Measurements from ENCODE around the gene ACO1.

The ACO1 gene

DNA sequence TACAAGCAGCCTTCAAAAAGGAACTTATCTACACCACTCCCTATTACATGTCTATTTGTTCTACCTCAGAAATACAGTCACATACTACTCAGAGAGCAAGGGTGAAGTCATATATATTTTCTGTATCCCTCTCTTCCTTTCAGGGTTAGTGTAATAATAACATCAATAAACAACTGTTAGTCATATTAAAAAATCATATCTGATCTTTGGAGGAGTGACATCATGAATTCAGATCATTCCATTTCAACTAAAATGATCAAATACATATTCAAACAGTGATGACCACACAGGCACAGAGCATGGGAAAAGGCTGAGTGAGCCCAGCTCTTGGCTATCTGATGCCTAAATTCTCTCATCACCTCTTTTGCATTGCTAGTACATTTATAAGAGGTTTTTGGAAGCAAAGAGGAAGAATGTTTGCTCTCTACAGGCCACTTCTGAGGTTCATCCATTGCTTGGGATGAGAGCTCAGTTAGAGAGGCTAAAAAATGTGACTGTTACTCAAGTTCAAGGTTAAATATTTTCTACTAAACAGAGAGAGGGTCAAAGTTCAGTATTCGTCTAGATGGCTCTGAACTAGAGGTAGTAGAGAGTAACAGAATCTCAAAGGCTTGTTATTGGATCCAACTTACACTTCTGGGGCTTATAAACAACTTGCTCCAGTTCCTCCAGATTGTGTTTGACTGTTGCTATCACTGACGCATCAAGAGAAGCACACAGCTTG, 102.6 kb downstream of the ACO1 start:
- Histone ChIP-seq H3K27ac (ENCODE audit: low read length) (no peak overlapping the region), H3K36me3 (ENCODE audit: control insufficient read depth, insufficient read depth, low read length) (no peaks in the 10 kb centered on the region; the same call in 1 of the 2 replicates), H3K4me1 (ENCODE audit: control insufficient read depth, insufficient read depth, low read length) (no peaks in the 10 kb centered on the region), H3K27me3 (ENCODE audit: control insufficient read depth, insufficient read depth, low read length) (no peaks in the 10 kb centered on the region), H3K9me3 (ENCODE audit: control insufficient read depth, insufficient read depth, low read length) (no peaks in the 10 kb centered on the region), H3K4me3 (ENCODE audit: low read length) (no peak overlapping the region)
- no CpG with 5 or more reads among the region's 2 CpGs for WGBS (ENCODE audit: insufficient coverage, insufficient read length)
- DNase-seq (ENCODE audit: low read depth, low spot score), result no peak

DNA sequence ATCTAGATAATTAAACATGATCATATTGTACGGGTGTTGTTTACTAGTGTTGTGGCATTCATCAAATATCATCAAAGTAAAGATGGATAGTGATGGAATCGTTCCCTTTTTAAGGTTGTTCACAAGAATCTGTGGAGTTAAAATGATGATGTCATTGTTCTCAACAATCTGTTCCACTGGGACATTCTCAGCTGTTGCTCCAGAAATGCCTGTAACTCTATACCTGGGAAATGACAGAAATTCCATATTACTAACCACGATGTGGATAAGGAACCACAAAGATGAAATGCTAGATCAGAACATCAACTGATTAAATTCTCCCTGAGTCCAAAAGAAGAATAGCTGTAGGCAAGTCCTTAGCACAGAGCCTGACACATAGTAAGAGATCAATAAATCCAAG, 103.5 kb downstream of the ACO1 start:
- no peaks in the 10 kb centered on the region for H3K4me1 ChIP-seq (ENCODE audit: control insufficient read depth, insufficient read depth, low read length)
- H3K27ac ChIP-seq (ENCODE audit: low read length), result no peak overlapping the region
- H3K36me3 ChIP-seq (ENCODE audit: control insufficient read depth, insufficient read depth, low read length), result no peaks in the 10 kb centered on the region; the same call in 1 of the 2 replicates
- H3K4me3 ChIP-seq (ENCODE audit: low read length), result no peak overlapping the region
- no CpG with 5 or more reads among the region's 3 CpGs for WGBS (ENCODE audit: insufficient coverage, insufficient read length)
- no peaks in the 10 kb centered on the region for H3K9me3 ChIP-seq (ENCODE audit: control insufficient read depth, insufficient read depth, low read length)
- no peak for DNase-seq (ENCODE audit: low read depth, low spot score)
- H3K27me3 ChIP-seq (ENCODE audit: control insufficient read depth, insufficient read depth, low read length), result no peaks in the 10 kb centered on the region

DNA sequence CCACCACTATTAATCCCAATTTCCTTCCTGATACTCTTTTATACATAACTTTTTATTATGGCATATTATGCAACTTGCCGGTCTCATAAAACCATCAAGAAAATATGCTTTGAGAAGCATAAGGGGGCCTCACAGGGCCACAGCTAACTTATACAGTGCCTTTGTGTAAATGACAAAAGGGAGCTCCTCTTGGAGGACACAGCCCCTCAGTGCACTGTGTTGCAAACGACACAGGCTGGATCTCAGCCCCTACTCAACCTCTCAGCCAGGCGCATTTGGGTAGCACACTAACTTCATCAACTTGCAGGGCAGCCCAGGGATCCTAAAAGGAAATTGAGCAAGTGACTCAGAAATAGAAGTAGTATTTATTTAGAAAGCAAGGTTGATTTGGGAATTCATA, 106.2 kb downstream of the ACO1 start:
- no peaks in the 10 kb centered on the region for H3K4me1 ChIP-seq (ENCODE audit: control insufficient read depth, insufficient read depth, low read length)
- 100% methylated on average over 1 of the region's 3 CpGs for WGBS (ENCODE audit: insufficient coverage, insufficient read length)

DNA sequence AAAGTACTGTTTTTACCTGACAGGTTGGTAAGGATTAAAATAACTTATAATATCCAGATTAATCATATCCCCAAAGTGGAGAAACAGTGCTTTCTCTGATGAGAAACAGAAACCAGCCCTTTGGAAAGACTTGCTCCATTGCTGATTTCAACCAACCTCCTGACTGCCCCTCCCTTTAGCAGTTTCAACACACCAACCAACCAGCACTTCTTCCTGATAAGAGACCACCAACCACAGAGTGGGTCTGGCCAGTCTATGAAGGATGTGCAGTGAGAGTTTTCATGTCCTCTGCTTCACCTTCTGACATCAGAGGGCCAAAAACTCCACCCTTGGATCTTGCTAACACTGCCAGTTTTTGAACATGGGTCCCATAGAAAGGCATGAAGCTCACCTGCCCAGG, 113.5 kb downstream of the ACO1 start:
- Histone ChIP-seq H3K4me3 (ENCODE audit: low read length) (no peak overlapping the region), H3K27me3 (ENCODE audit: control insufficient read depth, insufficient read depth, low read length) (no peaks in the 10 kb centered on the region), H3K27ac (ENCODE audit: low read length) (no peak overlapping the region), H3K9me3 (ENCODE audit: control insufficient read depth, insufficient read depth, low read length) (no peaks in the 10 kb centered on the region), H3K36me3 (ENCODE audit: control insufficient read depth, insufficient read depth, low read length) (no peaks in the 10 kb centered on the region), H3K4me1 (ENCODE audit: control insufficient read depth, insufficient read depth, low read length) (no peaks in the 10 kb centered on the region)
- DNase-seq (ENCODE audit: low read depth, low spot score), result no peak

More for the DNA sequence above, 106.2 kb downstream of the ACO1 start:
- no peak for DNase-seq (ENCODE audit: low read depth, low spot score)
- Histone ChIP-seq H3K4me3 (ENCODE audit: low read length) (no peak overlapping the region), H3K27ac (ENCODE audit: low read length) (no peak overlapping the region), H3K27me3 (ENCODE audit: control insufficient read depth, insufficient read depth, low read length) (no peaks in the 10 kb centered on the region), H3K9me3 (ENCODE audit: control insufficient read depth, insufficient read depth, low read length) (no peaks in the 10 kb centered on the region), H3K36me3 (ENCODE audit: control insufficient read depth, insufficient read depth, low read length) (no peaks in the 10 kb centered on the region; the same call in 1 of the 2 replicates)

DNA sequence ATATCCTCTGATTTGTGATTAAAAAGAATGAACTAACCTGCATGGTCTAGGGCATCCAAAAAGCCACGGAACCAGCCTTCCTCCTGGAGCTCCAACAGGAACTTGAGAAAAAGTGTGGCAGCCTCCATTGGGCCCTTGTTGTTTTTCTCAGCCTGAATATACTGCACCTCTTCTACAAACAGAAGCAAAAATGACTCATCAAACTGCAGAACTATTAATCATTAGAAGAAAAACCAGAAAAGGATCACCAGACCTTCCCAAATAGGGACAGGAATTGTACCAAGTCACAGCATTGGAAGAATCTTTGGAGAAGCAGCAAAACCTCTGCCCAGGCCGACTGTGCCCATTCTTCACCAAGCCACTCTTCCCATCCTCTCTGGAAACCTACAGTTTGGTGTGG, 116.3 kb downstream of the ACO1 start:
- no peak overlapping the region for H3K27ac ChIP-seq (ENCODE audit: low read length)
- H3K36me3 ChIP-seq (ENCODE audit: control insufficient read depth, insufficient read depth, low read length), result no peaks in the 10 kb centered on the region
- no peaks in the 10 kb centered on the region for H3K9me3 ChIP-seq (ENCODE audit: control insufficient read depth, insufficient read depth, low read length)
- H3K4me3 ChIP-seq (ENCODE audit: low read length), result no peak overlapping the region
- no CpG with 5 or more reads among the region's 2 CpGs for WGBS (ENCODE audit: insufficient coverage, insufficient read length)
- no peaks in the 10 kb centered on the region for H3K27me3 ChIP-seq (ENCODE audit: control insufficient read depth, insufficient read depth, low read length)
- DNase-seq (ENCODE audit: low read depth, low spot score), result no peak
- H3K4me1 ChIP-seq (ENCODE audit: control insufficient read depth, insufficient read depth, low read length), result no peaks in the 10 kb centered on the region; the same call in 1 of the 2 replicates

DNA sequence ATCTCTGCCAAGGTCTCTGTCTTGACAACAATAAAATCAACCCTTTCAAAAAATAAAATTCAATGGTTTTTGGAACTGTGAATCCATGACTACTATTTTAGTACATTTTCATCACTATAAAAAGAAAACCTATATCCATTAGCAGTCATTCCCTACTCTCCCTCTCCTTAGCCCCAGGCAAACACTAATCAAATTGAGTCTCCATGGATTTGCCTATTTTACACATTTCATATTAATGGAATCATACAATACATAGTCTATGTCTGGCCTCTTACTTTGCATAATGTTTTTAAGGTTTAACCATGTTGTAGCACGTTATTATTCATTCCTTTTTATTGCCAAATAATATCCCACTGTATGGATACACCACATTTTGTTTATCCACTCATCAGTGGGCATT, 117.4 kb downstream of the ACO1 start:
- no peak overlapping the region for H3K4me3 ChIP-seq (ENCODE audit: low read length)
- no peak for DNase-seq (ENCODE audit: low read depth, low spot score)
- no peaks in the 10 kb centered on the region for H3K27me3 ChIP-seq (ENCODE audit: control insufficient read depth, insufficient read depth, low read length)
- WGBS (ENCODE audit: insufficient coverage, insufficient read length), result no CpG with 5 or more reads among the region's 1 CpG
- H3K9me3 ChIP-seq (ENCODE audit: control insufficient read depth, insufficient read depth, low read length), result no peaks in the 10 kb centered on the region
- H3K27ac ChIP-seq (ENCODE audit: low read length), result no peak overlapping the region
- no peaks in the 10 kb centered on the region; the same call in 1 of the 2 replicates for H3K4me1 ChIP-seq (ENCODE audit: control insufficient read depth, insufficient read depth, low read length)
- H3K36me3 ChIP-seq (ENCODE audit: control insufficient read depth, insufficient read depth, low read length), result no peaks in the 10 kb centered on the region

DNA sequence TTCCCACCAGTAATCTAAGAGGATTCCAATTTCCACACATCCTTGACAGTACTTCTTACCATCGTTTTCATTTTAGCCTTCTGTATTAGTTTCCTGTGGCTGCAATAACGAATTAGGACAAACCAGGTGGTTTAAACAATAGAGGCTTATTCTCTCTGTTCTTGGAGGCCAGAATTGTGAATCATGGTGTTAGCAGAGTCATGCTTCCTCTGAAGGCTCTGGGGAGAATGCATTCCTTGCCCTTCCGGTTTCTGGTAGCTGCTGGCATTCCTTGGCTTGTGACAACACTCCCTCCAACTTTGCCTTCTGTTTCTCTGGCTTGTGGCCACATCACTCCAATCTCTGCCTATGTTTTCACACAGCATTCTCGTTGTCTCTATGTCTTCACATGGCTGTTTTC, 118.0 kb downstream of the ACO1 start:
- Histone ChIP-seq H3K27ac (ENCODE audit: low read length) (no peak overlapping the region), H3K27me3 (ENCODE audit: control insufficient read depth, insufficient read depth, low read length) (no peaks in the 10 kb centered on the region), H3K9me3 (ENCODE audit: control insufficient read depth, insufficient read depth, low read length) (no peaks in the 10 kb centered on the region), H3K4me3 (ENCODE audit: low read length) (no peak overlapping the region), H3K4me1 (ENCODE audit: control insufficient read depth, insufficient read depth, low read length) (no peaks in the 10 kb centered on the region; the same call in 1 of the 2 replicates), H3K36me3 (ENCODE audit: control insufficient read depth, insufficient read depth, low read length) (no peaks in the 10 kb centered on the region)
- no CpG with 5 or more reads among the region's 4 CpGs for WGBS (ENCODE audit: insufficient coverage, insufficient read length)
- no peak for DNase-seq (ENCODE audit: low read depth, low spot score)

DNA sequence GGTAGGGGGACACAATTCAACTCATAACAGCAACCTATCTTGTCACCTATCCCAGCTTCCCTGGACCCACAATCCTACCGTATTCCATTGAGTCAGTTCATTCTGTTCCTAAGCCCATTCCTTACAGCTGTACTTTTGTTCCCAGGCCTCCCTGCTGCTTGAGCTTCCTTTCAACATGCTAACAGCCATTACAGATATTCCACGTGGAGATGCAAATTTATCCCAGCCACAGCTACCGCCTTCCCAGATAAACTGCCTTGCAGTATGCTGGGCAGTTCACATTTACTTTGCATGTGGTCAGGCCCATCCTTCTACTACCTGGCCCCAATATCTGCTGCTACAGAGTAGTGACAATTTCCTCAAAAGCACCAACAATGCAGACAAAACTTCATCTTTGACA, 118.6 kb downstream of the ACO1 start:
- H3K27ac ChIP-seq (ENCODE audit: low read length), result no peak overlapping the region
- H3K9me3 ChIP-seq (ENCODE audit: control insufficient read depth, insufficient read depth, low read length), result no peaks in the 10 kb centered on the region
- no peaks in the 10 kb centered on the region for H3K36me3 ChIP-seq (ENCODE audit: control insufficient read depth, insufficient read depth, low read length)
- DNase-seq (ENCODE audit: low read depth, low spot score), result no peak
- no CpG with 5 or more reads among the region's 3 CpGs for WGBS (ENCODE audit: insufficient coverage, insufficient read length)
- H3K4me3 ChIP-seq (ENCODE audit: low read length), result no peak overlapping the region
- H3K4me1 ChIP-seq (ENCODE audit: control insufficient read depth, insufficient read depth, low read length), result no peaks in the 10 kb centered on the region; the same call in 1 of the 2 replicates
- no peaks in the 10 kb centered on the region for H3K27me3 ChIP-seq (ENCODE audit: control insufficient read depth, insufficient read depth, low read length)
